ENCODE data around the gene ILKAP.

Gene ILKAP

DNA sequence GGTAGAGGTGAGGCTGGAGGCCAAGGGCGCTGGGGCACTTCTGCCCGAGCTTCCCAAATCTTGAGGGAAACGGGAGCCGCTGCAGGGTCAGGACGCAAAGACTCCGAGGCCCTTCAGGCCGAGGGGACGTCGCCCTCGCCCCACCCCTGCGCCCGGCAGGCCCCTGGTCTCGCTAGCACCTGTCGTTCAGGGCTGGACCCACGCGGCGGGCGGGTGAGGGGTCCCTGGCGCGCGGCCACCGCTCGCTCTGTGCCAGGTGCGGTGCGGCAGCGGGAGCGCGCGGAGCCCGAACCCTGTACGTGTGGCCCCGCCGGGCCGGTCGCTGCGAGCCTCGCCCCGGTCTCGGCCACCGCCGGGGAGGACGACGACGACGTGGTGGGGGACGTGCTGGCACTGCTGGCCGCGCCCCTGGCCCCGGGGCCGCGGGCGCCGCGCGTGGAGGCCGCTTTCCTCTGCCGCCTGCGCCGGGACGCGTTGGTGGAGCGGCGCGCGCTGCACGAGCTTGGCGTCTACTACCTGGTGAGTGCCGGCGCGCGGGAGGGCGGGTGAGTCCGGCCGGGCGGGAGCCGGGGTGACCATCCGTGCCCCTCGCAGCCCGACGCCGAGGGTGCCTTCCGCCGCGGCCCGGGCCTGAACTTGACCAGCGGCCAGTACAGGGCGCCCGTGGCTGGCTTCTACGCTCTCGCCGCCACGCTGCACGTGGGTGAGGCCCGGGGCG, 39.9 kb downstream of the ILKAP start:
- no peak for DNase-seq

DNA sequence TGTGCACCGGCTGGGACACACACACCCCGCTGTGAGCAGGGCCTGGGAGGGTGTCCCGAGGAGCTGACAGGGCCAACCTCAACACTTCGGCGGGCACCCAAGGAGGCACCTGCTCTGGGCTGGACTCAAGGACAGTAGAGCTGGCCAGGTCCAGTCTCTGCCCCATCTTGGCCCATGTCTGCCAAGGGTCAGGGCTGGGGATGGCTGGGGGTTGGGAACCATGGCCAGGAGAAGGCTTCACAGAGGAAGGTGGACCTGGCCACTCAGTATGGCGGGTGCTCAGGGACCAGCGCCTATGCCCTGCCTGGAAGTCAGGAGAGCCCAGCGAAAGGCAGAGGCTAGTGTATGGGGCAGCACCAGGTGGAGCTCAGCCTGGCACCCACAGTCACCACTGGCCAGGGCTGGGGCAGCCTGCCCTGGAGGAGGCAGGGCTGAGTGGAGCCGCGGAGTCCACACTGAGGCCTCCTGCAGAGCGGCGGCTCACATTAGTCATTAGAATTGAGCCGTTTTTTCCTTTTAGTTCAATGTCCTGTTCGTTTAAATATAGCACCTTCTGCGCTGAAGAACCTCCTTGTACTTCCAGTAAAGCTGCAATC, 40.6 kb downstream of the ILKAP start:
- peak; percentile 40 for DNase-seq

DNA sequence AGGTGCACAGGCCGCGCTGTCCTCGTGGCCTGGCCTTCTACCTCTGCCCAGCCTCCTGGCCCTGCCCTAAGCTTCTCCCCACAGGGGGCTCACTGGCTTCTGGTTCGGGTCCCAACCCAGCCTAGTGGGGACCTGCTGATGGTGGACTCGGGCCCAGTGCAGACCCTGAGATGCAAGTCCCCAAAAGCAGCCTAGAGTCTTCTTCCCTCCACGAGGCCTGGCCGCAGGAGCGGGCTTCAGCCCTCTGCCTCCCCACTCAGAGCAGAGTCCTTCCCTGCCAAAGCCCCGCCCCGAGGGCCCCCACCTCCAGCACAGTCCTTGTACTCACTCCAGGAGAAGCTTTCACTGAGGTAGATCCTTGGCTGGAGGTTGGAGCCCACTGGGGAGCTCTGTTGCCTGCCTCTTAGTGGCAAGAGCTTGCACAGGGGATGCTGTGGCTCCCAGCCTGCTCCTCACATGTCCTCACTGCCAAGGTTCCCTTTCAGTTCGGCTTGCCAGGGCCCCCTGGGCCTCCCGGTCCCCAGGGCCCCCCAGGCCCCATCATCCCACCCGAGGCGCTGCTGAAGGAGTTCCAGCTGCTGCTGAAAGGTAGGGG, 41.1 kb downstream of the ILKAP start:
- DNase-seq: no peak

DNA sequence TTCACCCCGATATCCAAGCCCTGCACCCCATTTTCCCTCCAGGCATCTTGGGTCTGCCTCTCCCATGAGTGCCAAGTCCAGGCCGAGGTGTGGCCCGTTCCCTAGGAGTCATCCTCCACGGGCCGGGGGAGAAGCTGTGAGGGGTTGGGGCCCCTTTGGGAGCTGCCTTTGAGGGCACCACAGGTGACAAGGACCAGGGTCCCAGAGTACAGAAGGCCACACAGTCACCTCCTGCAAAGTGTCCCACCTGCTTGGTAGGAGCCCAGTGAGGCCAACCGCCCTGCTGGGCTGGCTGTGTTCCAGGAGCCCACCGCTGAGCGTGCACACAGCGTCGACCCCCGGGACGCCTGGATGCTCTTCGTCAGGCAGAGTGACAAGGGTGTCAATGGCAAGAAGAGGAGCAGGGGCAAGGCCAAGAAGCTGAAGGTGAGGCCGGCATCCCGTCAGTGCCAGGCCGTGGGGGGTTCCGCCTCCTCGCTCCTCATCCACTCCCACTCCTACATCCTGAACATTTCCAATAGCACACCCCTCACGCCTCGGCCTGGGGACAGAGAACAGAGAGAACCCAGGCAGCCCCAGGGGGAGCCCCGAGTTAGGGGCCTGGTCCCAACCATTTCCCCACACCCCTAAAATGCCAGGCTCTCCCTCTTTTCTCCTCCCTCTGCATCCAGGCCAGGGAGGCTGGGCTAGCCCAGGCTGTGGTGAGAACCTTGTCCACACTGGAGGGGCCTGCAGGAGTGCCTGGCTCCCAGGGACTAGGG, 42.0 kb downstream of the ILKAP start:
- DNase-seq: no peak

DNA sequence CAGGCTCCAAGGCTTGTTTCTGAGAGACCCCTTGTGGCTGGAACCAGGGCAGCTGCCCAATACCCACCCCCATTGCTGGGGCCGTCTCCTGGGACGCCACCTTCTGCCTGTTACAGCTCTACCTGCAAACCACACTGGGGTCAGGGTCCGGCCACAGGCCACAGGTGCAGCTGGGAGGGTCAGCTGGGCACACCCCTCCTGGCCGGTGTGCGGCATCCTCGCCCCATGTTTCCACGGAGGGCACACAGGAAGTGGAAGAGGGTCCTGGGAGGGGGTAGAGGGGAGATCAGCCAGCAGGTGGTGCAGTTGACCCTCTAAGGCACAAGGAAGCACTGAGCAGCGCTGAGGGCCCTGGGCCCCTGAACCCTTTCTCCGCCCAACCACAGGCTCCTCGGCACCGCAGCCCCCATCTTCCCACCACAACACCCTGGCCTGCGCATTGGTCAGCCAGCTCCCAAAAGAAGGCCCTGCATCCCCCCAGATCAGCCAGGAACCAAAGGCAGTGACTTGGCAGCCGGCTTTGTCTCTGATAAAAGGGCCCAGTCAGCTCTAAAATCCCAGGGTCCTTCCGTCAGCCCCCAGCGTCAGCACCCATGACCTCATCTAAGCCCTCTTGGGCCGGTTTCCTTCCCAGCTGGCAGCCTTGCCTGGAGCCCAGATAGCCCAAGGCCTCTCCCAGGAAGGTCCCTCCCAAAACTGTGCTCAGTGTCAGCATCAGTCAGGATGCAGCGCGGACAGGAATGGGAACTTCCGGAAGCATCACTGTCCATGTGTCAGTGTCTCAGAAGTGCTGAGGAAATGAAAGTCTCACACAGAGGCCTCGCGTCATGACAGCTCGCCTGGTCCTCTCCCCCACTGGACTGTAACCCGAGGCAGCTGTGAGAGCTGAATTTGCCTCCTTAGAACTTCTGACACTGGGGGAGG, 43.0 kb downstream of the ILKAP start:
- no peak for DNase-seq

DNA sequence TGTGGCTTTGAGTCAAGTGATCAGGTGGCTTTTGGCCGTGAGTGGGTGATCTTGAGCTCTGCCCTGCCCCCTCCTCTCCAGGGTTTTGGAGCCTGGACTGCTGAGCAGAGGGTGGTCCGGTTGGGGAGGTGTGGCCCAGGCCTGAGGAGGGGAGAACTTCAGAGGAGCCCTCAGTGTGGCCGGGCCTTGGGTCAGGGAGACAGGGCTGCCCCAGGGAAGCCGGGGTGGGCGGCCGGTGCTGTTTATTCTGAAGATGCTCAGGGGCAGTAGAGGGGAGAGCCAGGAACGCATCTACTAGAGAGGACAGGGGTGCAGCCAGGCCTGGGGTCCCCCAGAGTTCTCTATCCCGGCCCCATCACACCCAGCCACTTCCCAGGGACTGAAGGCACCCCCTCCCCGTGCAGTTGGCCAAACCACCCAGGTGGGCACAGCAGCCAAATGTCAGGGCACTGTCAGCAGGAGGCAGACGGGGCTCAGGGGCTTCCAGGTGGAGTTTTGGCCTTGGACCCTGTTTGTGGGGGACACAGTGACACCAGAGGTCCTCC, 43.8 kb downstream of the ILKAP start:
- no peak for DNase-seq

DNA sequence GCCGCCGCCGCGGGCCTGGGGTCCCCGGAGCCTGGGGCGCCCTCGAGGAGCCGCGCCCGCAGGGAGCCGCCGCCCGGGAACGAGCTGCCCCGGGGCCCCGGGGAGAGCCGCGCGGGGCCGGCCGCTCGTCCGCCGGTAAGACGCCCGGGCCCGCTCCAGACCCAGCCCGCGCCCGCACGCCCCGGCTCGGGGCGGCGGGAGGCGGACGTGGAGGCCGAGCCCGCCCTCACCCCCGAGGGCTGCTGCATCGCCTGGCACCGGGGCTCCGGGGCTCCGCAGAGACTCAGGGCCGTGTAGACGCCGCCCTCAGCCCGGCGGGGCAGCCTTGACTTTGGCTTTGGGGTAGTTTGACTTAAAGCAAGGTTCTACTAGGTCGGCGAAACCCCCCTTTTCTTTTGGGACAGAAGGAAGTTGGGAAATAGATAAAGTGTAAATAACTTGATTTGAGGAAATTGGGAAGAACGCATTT, 44.4 kb downstream of the ILKAP start:
- DNase-seq: no peak

DNA sequence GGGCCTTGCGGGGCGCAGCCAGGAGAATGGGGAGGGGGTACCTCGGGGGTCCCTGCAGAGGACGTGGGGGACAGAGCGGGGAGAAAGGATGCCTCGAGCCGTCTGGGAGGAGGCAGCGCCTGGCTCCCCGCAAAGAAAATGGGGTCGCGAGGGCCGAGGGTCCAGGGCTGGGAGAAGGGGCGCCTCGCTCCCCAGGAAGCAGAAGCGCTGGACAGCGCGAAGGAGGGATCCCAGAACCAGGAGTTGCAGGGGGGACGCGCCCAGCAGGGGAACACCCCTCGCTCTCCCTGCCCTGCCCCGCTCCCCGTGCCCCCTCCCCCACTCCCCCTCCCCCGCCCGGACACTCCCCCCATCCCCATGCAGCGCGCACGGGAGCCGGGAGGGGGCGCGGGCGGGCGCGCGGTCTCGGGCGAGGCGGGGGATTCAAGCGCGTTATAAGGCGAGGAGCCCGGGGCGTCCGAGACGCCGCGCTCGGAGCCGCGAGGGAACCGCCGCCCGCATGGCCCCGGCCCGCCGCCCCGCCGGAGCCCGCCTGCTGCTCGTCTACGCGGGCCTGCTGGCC, 44.9 kb downstream of the ILKAP start, which contains the start of gene ERFE:
Gene ERFE (plus strand): TSS at position 462 of the 562 bp plus-strand sequence. CDS start 38 bp downstream, at position 500.
- peak; percentile 52 for DNase-seq

DNA sequence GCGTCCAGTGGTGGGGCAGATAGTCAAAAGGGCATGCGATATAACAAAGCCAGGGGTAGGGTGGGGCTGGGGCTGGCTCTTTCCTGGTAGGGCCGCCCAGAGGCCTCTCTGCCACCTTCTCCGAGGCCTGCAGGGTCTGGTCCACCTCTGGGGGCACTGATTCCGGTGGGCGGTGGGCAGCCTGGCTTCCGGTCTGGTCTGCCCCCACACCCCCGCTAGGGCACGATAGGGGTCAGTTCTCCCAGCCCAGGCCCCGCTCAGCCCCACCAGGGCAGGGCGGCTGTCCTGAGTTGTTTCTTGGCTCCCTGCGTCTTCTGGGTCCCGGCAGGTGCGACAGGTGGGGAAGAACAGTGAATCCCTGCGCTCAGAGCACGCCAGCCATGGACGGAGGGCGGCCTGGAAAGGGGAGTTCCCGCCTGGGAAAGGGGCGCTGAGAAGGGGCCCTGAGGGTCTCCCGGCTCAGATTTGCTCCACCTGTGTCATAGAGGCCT, 45.4 kb downstream of the ILKAP start:
- no peak for DNase-seq

DNA sequence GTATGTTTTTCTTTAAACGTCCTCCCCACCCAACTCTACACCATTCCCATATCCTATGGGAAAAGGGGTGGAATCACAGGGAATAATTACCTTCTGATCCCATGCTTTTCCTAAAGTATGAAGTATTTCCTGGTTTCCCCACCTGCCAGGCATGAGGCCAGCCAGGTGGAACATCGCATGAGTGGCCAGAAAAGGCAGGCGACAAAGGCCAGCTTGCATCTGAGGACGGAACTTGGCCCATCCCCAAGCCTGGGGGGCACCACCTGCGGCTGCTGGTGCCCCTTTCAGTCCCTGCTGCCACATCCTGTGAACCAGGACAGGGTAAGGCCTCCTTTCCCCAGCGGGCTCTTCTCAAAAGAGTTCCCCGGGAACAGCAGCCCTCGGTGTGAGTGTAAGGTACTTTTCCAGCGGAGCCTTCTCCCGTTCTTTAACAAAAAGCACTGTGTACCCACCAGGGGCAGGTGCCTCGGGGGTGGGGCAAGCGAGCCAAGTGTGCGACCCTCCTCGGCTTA, 45.9 kb downstream of the ILKAP start:
- DNase-seq: no peak

DNA sequence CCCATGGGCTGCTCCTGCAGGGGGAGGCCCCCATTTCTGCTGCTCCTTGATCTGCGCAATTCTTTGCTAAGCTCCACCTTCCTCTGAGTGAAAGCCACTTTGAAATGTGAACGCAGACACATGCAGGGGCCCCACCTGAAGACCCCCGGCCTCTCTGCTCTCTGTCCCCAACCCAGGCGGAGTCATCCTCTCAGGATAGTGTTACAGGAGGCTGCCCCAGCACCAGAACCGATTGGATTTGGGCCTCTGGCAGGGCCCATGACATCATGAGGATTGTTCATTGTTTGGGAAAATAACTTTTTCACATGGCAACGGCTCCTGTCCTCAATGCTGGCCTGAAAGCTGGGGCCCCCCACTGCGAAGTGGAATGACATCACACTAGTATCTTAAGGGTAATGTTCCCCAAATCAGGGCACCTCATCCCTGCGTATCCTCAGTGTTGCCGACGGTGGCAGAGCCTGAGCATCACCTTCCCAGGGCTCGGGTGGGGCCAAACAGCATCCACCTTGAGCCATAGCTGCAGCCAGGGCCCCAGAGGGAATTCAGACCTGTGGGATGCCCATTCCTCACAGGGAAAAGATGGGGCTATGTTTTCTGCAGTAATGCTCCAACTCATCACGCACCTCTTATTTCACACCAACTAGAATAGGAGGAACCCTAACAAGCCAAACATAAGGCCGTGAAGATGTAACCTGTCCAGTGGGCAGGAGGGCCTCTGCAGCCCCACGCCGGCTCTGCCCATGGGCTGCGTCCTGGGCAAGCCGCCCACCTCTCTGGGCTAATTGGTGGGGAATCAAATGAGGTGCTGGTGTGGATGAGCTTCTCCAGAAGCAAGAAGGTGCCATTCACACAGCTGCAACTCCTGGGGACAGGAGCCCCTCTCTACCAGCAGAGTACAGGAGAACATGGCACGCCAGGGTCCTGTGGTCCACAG, 47.5 kb downstream of the ILKAP start:
- no peak for DNase-seq

DNA sequence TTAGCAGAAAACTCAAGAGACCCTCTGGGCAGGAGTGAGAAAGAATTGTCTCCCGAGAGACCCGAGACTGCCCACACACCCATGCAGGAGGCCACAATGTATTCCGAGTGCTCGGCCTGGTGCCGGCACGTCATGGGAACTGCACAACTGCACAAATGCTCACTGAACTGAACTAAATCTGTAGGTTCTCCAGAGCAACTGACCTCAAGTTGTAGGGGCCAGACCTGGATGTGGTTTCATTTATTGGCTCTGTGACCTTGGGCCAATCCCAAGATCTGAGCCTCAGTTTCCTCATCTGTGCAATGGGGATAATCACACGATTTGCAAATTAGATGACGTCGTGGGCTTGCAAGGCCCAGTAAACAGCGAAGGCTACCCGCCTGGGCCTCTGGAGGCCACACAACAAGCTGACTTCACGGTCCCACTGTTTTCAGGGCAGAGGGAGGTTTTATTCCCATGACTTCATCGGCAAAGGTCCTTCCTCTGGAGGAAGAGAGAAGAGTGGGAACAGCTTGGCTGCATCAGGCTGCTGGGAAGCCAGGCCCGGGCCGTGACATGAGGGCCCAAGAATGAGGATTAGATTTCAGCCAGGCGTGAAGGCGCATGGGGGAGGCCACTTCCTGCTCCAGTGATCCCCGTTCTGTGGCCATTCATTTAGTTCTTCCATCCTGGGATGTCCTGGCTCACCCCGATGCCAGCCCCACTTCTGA, 48.3 kb downstream of the ILKAP start:
- DNase-seq: peak; percentile 57

DNA sequence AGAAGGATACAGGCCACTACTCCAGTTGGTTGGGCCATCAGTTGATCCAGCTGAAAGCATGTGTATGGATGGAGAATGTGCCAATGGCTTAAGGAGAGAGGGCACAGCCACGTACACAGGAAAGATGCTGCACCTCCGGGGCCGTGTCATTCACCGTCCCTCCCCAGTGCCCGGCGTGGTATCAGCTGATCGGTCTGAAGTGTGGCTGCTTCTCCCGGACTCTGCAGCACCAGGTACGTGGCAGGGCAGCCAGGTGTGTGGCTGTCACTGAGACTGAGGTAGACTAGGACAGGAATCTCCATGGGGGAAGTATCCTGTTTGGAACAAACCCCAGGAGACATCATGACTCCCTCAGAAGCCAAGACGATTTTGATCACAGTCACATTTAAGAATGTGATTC, 48.9 kb downstream of the ILKAP start:
- no peak for DNase-seq

DNA sequence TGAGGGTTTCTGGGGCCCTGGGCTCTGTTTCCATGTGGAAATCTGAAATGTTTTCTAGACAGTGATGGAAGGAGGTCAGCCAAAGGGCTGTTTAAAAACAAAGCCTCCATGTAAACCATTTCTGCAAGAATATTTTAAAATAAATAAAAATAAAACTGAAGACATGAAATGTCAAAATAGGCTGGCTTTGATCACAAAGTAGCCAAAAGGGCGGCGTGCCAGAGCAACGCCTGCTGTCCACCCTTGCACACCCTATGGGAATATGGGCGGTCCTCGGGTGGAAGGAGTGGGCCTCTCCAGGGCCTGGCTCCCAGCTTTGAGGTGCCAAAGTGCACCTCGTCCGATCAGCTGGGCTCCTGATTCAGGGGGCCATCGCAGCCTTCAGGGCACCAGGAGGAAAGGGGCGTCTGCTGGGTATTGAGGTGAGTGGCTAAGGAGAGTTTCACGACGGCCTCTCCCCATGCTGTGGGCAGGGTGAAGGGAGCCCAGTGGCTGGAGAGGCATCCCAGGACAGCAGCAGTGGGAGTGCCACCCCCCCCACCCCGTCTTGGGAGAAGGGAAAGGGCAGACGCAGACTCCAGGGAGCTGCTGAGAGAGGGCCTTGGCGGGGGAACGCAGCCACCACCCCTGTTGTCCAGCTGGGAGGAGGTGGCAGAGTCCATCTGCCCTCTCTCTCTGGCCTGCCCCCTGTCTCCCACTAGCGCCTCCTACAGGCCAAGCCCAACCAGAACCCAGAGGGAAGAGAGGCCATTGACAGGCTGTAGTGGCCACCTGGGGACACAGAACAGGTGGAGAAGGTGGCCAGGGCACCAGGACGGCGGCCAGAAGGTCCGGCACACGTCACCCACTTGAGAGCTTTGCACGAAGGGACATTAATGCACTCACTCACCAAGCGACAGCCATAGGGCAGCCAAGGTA, 50.5 kb downstream of the ILKAP start:
- DNase-seq: no peak

DNA sequence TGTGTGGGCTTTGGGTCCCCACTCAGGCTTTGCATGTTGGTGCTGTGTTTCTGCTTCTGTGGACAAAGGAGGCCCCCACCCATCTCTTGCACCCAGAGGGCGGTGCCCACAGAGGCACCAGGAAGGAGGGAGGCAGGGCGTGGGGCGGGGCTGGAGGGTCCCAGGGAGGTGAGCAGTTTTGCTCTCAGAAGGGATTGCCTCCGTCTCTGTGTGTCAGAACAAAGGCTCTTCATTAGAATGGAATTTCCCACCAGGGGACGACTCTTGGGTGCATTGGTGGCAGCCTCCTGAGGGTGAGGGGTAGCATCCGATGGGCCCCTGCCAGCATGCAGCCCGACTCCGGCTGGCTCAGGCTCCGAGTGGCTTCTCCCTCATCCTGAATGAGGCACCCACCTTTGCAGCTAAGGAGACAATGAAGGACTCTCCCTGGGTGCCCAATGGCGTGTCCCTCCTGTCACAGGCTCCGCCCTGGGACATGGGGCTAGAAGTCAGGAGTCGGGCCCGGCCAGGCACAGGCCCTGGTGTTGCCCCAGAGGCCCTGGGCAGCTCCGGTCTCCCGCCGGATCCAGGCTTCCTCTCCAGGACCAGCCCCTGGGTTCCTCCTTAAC, 51.8 kb downstream of the ILKAP start:
- DNase-seq: no peak

DNA sequence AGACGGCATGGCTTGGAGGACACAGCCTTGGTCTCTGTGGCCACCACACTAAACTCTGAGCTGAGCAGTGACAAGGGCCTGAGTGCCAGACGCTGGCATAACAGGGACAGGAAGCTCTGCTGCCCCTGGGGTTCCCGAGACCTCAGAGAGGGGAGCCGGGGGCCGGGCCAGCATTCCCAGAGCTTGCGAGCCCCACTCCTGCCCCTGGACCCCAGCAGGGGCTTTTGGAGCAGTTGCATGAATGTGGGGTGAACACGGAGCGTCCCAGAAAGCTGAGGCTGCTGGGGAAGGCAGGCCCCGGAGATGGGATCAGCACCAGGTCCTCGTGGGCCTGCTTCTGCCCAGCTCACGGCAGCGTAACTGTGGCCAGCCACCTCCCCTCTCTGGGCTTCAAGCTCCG, 52.3 kb downstream of the ILKAP start:
- DNase-seq: no peak

DNA sequence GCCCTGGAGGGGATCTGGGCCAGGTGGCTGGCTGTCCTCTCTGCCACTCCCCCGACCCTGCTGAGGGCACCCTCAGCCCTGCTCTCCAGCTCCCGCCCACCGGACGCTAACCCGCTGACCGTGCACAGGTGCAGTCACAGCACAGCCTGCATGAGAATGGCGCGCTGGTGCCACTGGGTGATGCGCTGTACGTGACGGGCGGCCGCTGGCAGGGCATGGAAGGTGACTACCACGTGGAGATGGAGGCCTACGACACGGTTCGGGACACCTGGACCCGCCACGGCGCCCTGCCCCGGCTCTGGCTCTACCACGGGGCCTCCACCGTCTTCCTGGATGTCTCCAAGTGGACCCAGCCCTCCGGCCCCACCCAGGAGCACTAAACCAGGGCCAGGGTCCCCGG, 52.8 kb downstream of the ILKAP start:
- DNase-seq: no peak

Data from fibroblast of upper back skin (primary cell).